Nephron progenitor cell (in vitro differentiated cells): Measurements from ENCODE around the gene CACNA1C.

Experiments used
- DNase-seq: peaks from one replicate; pipeline ENCODE4 v3.0.0; 2021
- H3K27ac Mint-ChIP-seq: 2 replicates; pipeline ENCODE4 v1.8.0; 2021; ENCODE audit warnings: mild to moderate bottlenecking, moderate library complexity, mixed read lengths
- H3K27me3 Mint-ChIP-seq: 2 replicates; pipeline ENCODE4 v1.8.0; 2021; ENCODE audit warnings: mild to moderate bottlenecking, low read depth, mixed read lengths; ENCODE audit not compliant: poor library complexity
- H3K36me3 Mint-ChIP-seq: 2 replicates; pipeline ENCODE4 v1.8.0; 2021; ENCODE audit warnings: low read depth, mixed read lengths
- H3K4me1 Mint-ChIP-seq: 2 replicates; pipeline ENCODE4 v1.8.0; 2021; ENCODE audit warnings: mixed read lengths
- H3K4me3 Mint-ChIP-seq: 2 replicates; pipeline ENCODE4 v1.8.0; 2021; ENCODE audit warnings: mild to moderate bottlenecking, moderate library complexity, mixed read lengths
- H3K9me3 Mint-ChIP-seq: 2 replicates; pipeline ENCODE4 v1.8.0; 2021; ENCODE audit warnings: mild to moderate bottlenecking, moderate library complexity, mixed read lengths
- CTCF ChIP-seq: fragments of 200-600 bp; sonication (generic); IDR thresholded peaks from 2 replicates; pipeline ENCODE4 v1.5.0; 2021; ENCODE audit warnings: antibody characterized with exemption

Gene CACNA1C

GRCh38 chr12:2083561-2083960, 30.8 kb downstream of the CACNA1C start:
- peaks cover 19% of the 10 kb centered on the region for H3K4me1 Mint-ChIP-seq

GRCh38 chr12:2084553-2085296, 31.9 kb downstream of the CACNA1C start:
- TF ChIP-seq CTCF, result no peak
- Mint-ChIP-seq H3K36me3 (peaks cover 5% of the 10 kb centered on the region), H3K27me3 (peaks cover 17% of the 10 kb centered on the region), H3K9me3 (peaks cover 16% of the 10 kb centered on the region), H3K27ac (no peak overlapping the region), H3K4me3 (no peak overlapping the region), H3K4me1 (peaks cover 19% of the 10 kb centered on the region)
- DNase-seq, result no peak

More at GRCh38 chr12:2083561-2083960, 30.8 kb downstream of the CACNA1C start:
- H3K27me3 Mint-ChIP-seq, result peaks cover 13% of the 10 kb centered on the region
- H3K4me3 Mint-ChIP-seq, result no peak overlapping the region
- H3K36me3 Mint-ChIP-seq, result peaks cover 5% of the 10 kb centered on the region
- no peak for DNase-seq
- TF ChIP-seq CTCF, result no peak
- H3K27ac Mint-ChIP-seq, result no peak overlapping the region
- H3K9me3 Mint-ChIP-seq, result peaks cover 23% of the 10 kb centered on the region

GRCh38 chr12:2092354-2092753, 39.6 kb downstream of the CACNA1C start:
- Mint-ChIP-seq H3K4me3 (no peak overlapping the region), H3K9me3 (no peaks in the 10 kb centered on the region), H3K27ac (no peak overlapping the region), H3K4me1 (peaks cover 18% of the 10 kb centered on the region), H3K27me3 (peaks cover 16% of the 10 kb centered on the region), H3K36me3 (no peaks in the 10 kb centered on the region)
- no peak for TF ChIP-seq CTCF
- DNase-seq, result no peak

GRCh38 chr12:2092890-2093289, 40.1 kb downstream of the CACNA1C start:
- Mint-ChIP-seq H3K4me1 (peaks cover 23% of the 10 kb centered on the region), H3K9me3 (no peaks in the 10 kb centered on the region), H3K27ac (no peak overlapping the region), H3K36me3 (no peaks in the 10 kb centered on the region), H3K4me3 (no peak overlapping the region), H3K27me3 (peaks cover 16% of the 10 kb centered on the region)
- DNase-seq, result no peak
- TF ChIP-seq CTCF, result no peak

- Mint-ChIP-seq H3K36me3 (no peaks in the 10 kb centered on the region), H3K4me3 (no peak overlapping the region), H3K27me3 (peaks cover 13% of the 10 kb centered on the region), H3K9me3 (no peaks in the 10 kb centered on the region), H3K4me1 (peaks cover 23% of the 10 kb centered on the region), H3K27ac (no peak overlapping the region)
- no peak for TF ChIP-seq CTCF
- no peak for DNase-seq
Measured at GRCh38 chr12:2094597-2094996, 41.8 kb downstream of the CACNA1C start.

- TF ChIP-seq CTCF, result no peak
- peaks cover 11% of the 10 kb centered on the region for H3K27me3 Mint-ChIP-seq
- DNase-seq, result no peak
- no peak overlapping the region for H3K4me3 Mint-ChIP-seq
- H3K27ac Mint-ChIP-seq, result no peak overlapping the region
- peaks cover 23% of the 10 kb centered on the region for H3K4me1 Mint-ChIP-seq
- no peaks in the 10 kb centered on the region for H3K9me3 Mint-ChIP-seq
- H3K36me3 Mint-ChIP-seq, result no peaks in the 10 kb centered on the region
Measured at GRCh38 chr12:2095878-2096277, 43.1 kb downstream of the CACNA1C start.
